Activated gamma-delta T cell treated with anti-CD3 and anti-CD28 coated beads, Interleukin-2, amount 50 U/mL, for 16 hours (primary cell): Measurements from ENCODE around the gene A3GALT2.

Experiments used
- DNase-seq: peaks from one replicate; pipeline ENCODE4 v3.0.0-alpha.2; 2020; ENCODE audit warnings: low read depth

A3GALT2 gene

DNA sequence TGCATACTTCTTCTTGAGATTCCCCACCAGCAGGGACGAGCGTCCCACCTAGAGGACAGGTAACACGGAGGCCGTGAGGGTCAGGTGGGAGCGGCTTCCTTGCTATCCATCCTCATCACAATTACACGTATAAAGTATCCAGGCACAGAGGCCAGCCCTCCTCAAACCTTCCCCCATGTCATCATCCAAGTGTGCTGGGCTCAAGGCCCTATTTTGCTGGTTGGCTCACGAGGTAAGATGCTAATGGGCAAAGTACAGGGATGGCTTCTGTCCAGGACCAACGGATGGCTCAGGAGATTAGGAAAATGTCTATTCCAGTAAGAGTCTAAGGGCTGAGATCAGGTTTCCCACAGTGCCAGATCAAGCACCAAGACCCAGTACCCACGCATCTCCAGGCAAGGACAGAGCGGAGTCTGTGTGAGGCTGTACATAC, 11.5 kb upstream of the A3GALT2 start:
- DNase-seq = no peak

DNA sequence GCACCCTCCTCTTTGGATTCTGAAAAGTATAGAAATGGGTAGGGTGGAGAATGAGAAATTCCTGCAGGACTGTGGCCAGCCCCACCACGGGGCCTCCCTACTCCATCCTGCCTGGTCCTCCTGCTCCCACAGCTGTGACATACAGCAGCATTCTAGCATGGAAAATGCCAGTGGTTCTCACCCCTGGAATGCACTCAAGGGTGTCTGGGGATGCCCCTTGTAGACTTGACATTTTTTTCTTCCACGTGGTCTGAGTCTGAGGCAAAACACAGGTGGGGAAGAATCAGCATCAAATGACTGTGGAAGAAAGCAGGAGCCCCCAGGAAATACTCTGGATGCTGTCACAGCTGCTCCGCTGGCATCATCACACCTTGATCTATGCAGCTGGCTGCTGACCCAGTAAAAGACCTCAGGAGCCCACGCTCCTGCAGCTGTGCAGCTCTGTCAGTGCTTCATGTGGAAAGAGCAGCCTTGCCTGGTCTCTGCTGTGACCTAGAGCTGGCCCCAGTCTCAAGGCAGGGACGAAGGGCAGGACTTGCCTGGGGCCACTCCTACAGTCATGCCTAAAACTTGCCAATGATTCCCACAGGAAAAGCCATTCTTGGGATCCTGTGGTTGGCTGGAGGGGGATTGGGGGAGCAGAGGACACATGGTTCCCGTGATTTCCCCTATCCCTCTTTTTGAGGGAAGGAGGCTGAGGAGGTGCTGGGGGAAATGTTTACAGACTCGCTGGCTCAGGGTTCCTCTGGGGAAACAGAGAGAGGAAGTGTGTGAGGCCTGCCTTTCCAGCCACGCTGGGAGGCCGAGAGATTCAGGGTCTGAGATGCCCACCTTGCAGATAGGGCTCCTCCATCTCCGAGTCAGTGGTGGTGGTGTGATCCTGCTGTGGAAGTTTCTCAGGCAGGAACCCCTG, 10.8 kb upstream of the A3GALT2 start:
- no peak for DNase-seq

DNA sequence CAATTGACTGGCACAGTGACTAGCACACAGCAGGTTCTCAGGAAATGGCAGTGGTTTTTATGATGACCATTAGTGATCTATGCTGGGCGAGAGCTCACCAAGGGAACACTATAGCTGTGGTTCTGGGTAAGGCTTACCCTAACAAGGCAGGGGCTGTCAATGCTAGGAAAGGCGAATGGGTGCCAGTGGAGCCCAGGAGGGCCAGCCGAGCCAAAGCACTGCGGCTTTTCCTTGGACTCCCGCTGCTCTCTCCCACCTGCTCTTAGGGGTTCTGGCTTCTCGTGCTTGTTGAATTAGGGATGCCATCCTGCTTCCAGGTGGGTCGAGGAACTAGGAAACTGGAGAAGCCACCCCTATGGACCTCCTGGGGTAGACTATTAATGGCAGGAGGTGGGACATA, 10.0 kb upstream of the A3GALT2 start:
- DNase-seq = no peak

DNA sequence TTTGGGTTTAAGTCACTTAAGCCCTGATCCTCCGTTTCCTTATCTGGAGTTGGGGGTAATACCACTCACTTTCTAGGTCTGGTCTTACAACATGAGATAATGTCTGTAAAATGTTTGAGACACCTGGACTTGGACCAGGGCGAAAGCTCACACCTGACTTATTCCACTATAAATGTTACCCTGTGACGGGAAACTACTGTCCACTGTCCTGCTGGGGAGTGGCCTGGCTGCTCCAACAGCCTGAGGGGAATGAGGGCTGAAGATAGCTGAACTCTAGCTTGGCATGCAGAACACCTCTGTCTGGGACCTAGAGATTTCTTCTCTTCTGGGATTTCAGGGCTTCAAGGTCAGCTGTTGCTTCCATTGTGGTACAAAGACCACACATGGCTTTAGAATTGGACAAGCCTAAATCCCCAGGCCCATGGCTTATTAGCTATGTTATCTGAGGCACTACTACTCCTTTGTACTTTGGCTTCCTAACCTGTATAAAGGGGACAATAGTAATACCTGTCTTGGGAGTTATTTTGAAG, 9.5 kb upstream of the A3GALT2 start:
- no peak for DNase-seq

DNA sequence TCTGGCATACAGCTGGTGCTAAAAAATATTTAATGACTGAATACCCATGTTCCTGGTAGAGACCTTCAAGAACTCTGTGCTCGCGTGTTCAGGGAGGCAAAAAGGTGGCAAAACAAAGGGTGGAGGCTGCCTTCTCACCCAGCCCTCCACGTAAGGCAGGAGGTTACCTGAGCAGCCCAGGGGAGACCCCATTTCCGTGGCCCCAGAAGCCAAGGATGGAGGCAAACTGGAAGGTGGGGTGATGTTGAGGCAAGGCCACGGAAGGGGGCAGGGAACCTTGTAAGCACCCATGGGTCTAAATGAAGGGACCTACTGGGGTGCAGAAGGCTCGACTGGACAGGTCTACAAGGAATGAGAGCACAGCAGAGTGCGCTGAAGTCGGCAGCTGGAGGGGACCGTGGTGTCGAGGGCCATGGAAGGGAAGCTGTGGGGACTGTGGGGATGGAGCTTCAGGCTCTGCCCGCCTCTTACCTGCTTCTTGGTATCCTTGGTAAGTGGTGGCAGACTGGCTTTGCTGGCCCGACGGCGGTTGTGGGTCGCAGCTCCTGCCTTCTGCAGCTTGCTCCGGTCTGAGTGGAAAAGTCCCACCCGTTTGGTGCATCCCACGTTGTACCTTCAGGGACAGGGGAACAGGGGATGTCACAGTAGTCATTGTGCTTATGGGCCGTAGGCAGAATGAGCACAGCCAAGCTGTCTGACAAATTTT, 8.9 kb upstream of the A3GALT2 start:
- DNase-seq = no peak

DNA sequence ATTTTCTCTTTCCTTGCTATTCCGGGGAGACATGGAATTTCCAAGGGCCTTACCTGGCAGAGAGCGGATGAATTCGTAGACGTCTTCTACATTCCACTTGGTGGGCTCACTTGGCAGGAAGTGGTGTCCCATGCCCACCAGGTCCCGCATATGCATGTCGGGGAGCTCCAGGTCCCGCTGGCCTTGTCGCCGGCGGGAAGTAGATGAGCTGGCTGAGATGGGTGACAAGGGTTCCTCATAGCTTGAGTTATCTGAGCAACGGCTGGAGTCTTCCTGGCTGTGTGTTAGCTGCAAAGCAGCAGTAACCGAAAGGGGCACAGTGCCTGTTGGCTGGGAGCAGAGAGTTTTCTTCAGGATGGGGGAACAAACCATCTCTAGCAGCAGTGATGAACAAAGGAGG, 7.9 kb upstream of the A3GALT2 start:
- no peak for DNase-seq

DNA sequence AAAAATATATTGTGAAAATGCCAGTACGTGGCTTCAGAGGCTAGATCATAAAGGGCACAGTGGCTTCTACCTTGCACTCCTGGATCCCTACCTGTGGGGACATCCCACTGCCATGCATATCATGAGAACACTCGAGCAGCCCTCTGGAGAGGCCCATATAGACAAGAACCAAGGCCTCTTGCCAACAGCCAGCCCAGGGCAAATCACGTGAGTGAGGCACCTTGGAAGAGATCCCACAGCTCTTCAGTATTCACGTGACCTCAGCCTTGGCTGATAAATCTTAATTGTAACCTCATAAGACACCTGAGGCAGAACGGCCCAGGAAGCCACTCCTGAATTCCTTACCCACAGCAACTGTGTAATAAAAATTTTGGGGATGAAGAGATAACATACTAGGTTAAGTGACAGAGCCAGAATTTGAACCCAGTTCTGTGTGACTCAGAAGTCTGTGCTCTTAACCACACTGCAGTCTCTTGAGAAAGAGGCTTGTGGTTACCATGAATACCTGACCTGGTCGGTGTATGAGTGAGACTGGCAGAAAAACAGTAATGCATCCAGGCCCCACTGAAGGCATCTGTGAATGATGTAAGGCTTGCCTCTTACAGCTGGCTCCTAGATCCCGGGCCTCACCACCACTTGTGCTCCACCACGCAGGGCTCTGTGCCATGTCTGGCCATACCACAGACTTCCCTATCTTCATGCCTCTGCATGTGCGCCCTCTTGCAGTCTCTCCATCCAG, 6.9 kb upstream of the A3GALT2 start:
- no peak for DNase-seq

DNA sequence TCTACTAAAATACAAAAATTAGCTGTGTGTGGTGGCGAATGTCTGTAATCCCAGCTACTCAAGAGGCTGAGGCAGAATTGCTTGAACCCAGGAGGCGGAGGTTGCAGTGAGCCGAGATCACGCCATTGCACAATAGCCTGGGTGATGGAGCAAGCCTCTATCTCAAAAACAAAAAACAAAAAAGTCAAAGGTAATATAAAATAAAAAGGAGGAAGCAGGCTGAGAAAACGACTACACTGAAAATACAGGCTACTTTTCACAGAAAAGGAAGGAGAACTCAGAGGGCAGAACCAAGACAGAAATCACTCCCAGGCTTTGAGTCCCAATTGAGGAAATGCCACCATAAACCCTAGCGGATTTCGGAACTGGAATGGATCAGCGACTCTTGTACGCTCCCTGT, 5.9 kb upstream of the A3GALT2 start:
- no peak for DNase-seq

DNA sequence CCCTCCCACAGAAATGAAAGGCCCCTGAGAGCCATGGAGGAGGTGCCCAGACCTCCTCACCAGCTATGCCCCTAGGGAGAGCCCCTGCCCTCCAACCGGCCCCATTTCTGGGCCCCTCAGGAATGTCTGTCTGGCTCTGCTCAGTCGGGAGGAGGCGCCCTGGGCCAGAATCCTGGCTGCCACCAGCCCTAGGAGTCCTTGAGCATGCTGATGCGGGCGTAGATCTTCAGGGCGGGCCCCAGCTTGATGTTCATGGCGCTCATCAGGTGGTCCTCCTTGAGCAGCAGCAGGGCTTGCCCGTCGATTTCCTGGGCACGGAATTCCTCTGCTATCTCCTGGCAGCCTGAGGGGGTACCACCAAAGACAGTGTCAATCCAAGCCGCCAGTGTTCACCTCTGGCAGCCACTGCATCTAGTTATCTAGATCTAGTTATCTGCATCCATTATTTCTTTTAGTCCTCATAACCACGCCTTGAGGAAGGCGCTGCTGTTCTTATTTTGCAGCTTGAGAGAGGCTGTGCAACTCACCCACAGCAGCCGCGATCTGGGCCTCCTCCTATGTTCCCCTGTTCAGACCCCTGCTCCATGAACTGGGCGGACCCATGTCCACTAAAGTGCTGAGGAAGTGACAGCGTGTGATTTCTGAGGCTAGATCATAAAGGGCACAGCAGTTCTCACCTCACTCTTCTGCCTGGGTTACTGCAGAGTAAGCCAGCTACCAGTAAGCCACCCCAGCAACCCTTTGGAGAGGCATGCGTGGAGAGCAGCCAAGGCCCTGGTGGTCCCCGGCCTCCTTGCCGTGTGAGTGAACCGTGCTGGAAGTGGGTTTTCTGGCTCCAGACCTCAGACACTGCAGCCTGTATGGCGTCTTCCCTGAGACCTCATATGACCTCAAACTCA, 4.0 kb upstream of the A3GALT2 start:
- DNase-seq = no peak

DNA sequence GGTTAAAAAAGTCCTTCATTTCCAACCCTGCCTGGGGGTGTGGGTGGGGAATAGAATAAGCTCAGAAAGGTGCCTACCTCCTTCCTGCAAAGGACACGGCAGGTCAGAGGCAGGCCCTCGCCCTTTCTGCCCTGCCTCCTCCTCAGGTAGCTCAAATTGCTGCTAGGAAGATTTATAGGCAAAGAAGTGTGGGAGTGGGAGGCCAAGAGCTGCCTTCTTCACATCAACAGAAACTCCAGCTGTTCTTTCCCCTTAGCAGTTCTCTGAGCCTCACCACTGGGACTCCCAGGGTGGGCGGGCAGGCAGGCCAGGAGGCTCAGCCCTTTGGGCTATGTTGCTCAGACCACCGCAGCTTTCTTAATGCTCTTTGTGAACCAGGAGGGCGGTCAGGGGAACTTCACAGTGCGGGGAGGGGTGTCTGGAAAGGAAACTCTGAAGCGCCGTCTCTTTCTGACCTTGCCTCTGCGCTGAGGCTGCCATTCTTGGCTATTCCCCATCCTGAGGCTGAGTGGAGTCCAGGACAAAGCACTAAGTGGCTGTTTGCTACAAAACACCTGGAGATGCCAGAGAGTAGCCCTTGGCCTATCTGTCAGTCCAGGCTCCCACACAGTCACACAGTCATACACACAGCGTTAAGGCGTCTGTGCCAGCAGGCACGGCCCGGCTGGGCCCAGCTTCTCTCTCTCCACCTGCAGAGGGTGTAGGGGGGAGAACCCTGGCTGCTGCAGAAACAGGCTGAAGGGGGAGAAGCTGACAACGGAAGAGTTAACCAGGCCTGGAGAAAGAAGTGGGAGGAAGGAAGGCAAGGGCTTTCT, 3.0 kb upstream of the A3GALT2 start:
- no peak for DNase-seq

DNA sequence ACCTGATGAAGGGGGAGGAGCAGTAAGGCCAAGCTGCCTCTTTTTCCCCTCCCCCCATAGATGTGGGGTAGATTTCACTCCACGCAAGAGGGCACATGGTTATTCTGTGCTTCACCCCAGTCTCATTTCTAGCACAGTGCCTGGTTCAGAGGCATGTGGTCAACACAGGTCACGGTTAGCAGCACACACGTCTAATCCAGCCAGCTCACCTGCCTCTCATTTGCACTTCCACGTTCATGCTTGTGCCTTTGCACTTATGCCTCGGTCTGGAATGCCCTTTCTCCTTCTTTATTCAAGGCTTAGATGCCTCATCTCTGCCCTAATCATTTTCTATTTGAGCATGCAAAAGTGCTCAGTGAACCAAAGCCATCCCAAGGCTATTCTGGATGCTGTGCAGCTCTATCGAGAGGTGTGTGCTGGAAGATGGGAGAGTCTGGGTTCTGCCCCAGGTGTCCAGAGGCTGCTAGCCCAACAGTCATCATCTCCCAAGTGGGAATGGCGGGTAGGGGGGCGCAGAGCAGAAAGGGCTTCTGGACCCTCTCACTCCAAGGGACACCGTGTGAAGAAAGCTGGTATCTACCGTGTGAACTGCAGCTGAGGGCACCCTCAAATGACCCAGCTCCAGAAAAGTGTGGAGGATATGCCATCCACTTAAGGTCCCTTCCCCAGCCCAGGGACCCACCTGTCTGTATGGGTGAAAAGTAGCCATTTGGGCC, 2.1 kb upstream of the A3GALT2 start:
- no peak for DNase-seq

DNA sequence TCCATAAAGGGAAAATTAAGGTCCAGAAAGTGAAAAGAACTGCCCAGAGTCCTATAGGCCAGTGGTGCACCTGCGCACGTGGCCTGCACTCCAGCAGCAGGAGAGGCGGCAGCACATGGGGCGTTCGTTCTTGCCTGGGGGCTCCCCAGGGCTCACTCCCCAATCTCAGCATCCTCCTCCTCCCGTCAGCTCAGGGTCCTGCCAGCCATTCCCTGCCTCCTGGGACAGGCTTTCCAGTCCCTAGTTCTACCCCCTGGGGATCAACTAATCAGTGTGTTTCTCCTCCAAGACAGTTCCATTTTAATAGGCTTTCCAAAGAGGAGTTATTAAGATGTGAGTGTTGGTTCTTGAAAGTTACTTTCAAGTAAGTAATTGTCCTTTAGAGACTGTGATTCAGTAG, 1.2 kb upstream of the A3GALT2 start:
- DNase-seq = no peak

DNA sequence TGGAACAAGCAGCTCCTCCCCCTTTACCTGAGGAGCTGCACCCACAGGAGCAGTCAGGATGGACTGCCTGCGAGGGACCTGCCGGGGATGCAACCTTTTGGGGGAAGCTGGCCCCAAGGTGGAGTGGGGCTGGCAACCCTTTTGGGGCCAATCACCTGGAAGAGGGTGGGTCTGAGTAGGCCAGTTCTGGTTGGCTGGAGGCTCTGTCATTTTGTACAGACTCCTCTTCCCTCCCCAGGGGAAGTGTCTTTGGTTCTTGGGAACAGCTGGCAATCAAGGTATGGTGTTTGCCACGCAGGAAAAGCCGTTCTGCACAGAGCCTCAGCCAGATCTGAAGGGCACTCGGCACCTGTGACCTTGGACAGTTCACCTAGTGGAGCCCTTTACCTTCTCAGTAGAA, 280 bp upstream of the A3GALT2 start:
- DNase-seq = no peak

DNA sequence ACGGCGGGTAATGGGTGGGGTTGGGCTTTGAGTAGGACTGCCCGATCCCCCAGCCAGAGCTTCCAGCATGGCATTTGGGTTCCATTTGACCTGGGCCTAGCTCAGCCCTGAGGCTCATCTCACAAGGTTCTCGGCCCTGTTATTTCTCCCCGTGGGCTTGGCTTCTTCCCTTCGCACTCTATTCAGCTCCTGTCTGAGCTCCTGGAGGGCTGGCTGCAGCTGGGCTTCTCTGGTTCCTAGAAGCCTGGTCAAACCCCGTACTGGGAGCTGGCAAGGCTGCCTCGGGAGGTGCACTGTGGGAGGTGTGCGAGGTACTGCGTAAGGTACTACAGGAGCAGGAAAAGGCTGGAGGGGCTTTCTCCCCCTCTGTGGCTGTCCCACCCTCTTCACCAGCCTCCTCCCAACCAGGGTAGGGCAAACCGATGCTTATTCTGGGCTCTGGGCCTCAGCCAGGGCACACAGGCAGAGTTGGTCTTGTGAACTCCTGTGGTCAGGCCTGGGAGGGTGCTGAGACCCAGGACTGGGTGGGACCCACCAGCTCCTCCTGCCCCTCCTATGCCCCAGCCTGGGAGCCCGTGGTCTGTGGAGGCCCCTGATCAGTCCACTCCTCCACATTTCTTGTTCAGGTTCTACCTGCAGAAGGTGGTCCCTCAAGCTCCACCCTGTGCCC, 814 bp downstream of the A3GALT2 start:
- DNase-seq = no peak

DNA sequence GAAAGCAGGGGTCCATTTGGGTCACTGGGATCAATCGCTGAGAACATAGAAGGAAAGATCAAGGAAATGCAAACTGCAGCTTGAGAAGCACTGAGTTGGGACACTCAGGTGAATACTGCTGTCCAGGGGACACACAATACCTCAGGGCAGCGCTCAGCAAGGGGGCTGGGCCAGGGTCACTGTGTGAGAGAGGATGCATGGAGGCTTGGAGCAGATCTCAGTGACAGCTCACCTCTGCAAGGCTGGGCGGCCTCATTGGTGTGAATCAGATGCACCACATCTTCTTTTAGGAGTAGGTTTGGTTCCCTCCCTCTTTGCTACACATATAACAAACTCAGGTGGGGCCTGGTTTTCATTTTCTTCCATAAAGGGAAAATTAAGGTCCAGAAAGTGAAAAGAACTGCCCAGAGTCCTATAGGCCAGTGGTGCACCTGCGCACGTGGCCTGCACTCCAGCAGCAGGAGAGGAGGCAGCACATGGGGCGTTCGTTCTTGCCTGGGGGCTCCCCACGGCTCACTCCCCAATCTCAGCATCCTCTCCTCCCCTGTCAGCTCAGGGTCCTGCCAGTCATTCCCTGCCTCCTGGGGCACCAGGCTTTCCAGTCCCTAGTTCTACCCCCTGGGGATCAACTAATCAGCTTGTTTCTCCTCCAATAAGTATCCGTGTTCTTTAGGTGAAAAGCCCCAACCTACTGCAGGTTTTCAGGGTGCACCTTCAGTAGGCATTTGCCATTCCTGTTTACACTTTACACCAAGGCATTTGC, 1.5 kb downstream of the A3GALT2 start:
- no peak for DNase-seq

DNA sequence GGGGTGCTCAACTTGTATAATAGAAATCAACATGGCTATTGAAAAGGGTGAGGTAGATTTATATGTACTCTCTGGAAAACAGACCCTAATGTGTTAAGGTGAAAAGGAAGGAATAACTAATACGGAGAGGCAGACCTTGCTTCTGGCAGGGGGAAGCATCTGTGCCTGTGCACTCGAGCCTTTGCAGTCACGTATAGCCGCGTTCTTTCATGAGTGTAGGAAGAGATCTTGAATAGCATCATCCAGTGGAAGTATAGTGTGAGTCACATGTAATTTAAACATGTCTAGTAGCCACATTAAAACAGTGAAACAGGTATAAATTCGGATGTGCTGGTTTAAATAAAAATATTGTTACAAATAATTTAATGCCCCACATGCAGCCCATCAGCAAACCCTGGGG, 3.0 kb downstream of the A3GALT2 start:
- no peak for DNase-seq

DNA sequence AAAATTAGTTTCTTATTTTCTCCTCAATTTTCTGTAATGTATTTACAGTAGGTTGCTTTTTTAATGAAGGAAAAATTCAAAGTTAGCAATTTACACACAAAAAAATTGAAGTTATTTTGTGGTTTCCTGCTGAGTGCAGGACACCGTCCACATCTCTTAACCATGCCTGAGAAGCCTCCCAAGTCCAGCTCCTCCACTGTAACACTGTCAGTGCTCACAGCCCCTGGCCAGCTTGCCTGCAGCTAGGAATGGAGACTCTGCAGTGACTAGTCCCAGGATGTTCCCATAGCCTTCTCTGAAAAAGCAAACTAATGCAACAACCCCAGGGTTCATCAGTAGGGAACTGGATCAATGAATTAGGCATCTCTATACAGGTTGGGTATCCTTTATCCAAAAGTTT, 3.5 kb downstream of the A3GALT2 start:
- no peak for DNase-seq

DNA sequence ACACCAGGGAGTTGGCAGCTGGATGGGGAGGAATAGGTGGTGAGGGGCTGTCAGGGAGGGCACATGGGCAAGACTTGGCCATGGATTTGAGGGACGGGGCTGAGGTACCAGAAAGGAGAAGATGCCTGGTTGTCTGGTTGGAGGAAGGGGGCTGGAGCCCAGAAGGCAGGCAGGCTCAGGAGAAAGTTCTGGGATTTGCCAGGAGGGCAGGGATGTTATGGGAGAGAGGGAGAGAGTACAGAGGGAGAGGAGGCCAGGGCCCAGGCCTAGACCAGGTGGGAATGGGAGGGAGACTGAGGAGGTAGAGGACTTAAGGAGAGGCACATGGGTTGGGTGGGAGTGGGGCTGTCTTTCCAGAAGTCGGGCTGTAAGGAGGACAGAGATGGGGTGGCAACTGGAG, 4.3 kb downstream of the A3GALT2 start:
- no peak for DNase-seq

DNA sequence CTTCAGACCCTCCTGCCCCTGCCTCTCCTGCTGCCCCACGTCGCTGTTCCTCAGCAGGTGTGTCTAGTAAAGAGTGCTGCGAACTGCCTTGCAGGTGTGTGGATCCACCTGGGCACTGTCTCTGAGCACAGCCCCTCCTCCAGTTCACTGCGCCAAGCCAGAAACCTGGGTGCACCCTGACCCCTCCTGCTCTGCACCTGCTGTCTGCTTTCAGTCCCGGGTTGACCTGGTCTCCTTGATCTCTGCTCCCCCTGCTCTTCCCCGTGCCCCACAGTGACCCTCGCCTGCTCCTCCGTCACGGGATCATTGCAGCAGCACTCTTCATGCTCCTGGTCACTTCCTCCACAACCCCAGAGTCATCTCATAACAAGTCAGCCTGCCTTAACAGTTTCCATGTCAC, 6.5 kb downstream of the A3GALT2 start:
- DNase-seq = no peak
